ENCODE measurements around the gene PHTF1. TPM values are rescaled to one million over a fixed set of nuclear protein-coding genes. Genes with fewer than 3 reads are reported as not detected.

The PHTF1 gene
- total and polyA plus RNA-seq, 10 of the 15 experiments (the other 5 are each of a cell fraction or from before 2014, with no cell fraction given), result 7.8 to 37.6 (median 24.1) TPM

DNA sequence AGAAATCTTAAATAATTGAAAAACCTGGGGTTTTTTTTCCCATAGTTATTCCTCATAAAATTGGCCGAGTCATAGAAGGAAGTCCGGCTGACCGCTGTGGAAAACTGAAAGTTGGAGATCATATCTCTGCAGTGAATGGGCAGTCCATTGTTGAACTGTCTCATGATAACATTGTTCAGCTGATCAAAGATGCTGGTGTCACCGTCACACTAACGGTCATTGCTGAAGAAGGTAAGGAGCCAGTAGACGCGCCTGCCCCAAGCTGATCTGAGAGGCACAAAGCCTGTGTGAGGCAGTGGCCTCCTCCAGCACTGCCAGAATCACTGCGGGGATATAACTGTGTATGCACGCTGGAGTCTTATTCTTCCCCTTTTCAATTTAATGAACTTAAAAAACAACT is 100.3 kb downstream of the PHTF1 start (continued):
- TF ChIP-seq USF1 (IDR thresholded peaks at IDR 0.05; ENCODE audit: borderline replicate concordance, extremely low read length, insufficient read depth, low read depth, low read length), result no peak

DNA sequence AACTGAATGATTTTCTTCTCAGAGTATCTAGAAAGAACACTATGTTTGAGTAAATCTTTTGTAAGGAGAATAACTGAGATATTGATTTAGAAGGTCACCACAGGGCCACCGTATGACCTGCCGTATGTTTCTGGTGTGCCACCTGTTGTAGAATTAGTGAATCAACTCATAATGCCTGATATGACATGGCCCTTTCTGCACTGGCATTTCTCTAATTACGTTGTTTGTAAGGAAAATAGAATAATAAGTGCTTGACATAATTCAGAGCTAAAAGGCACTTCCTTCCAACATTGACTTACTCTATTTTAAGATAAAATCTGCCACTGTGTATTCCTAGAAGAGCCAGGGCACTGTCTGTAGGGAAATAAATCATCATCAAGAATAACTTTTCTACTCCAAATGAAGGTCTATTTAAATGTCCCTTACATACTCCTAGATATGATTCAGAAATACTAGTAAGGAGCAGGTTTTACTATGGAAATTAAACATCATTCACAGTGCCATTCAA is 101.7 kb downstream of the PHTF1 start:
- POLR2A ChIA-PET, result interaction anchor here (0.5 kb wide), 1 partner anchor 268 kb away, joined by 3 read pairs; no protein-coding TSS in a partner anchor
- ATAC-seq, result no peak

More for the DNA sequence above, 101.7 kb downstream of the PHTF1 start:
- 78% methylated on average over 3 of the region's 3 CpGs for WGBS (ENCODE audit: insufficient coverage, insufficient replicate concordance, low lambda C conversion rate, missing lambda C conversion rate)
- Histone ChIP-seq H3K9me3 (replicated peaks; ENCODE audit: control insufficient read depth, insufficient read depth, low read length) (no peaks in the 10 kb centered on the region), H3K27ac (ENCODE audit: control insufficient read depth, insufficient read depth) (no peak overlapping the region), H3K27me3 (replicated peaks in 1 of 2; ENCODE audit: control insufficient read depth in 2 of 2, insufficient read depth in 2 of 2, low read length in 1 of 2) (no peaks in the 10 kb centered on the region), H3K4me2 (ENCODE audit: control insufficient read depth, insufficient read depth) (no peak overlapping the region), H3K79me2 (ENCODE audit: control insufficient read depth, insufficient read depth, low read length) (no peaks in the 10 kb centered on the region), H3K4me1 (ENCODE audit: control insufficient read depth, insufficient read depth, low read length) (no peaks in the 10 kb centered on the region), H4K20me1 (ENCODE audit: control insufficient read depth, insufficient read depth) (no peaks in the 10 kb centered on the region), H3K4me3 (no peak overlapping the region), H3K9ac (ENCODE audit: control insufficient read depth, insufficient read depth, low read length) (no peak overlapping the region), H3K36me3 (ENCODE audit: control insufficient read depth in 2 of 2, insufficient read depth in 2 of 2, low read length in 1 of 2) (no peaks in the 10 kb centered on the region), H2AFZ (ENCODE audit: control insufficient read depth, low read depth, low read length) (no peak overlapping the region)
- no TSS peak for BruUV-seq (replicated peaks)
- intact Hi-C loops (cut with micrococcal nuclease; ENCODE audit: unreplicated experiment), result no loop called here
- SMC1A ChIA-PET (ENCODE audit: uncharacterized antibody, unreplicated experiment), result interaction anchor here (2.1 kb wide), 1 partner anchor 9 kb away, joined by 4 read pairs; no protein-coding TSS in a partner anchor
- DNase-seq (ENCODE audit: low read depth, low spot score), result no peak
- CTCF ChIA-PET, result interaction anchor here (0.6 kb wide), 1 partner anchor 812 kb away, joined by 3 read pairs; no protein-coding TSS in a partner anchor
- TF ChIP-seq RB1 (IDR thresholded peaks at IDR 0.05; ENCODE audit: borderline replicate concordance) (no peak), ZNF217 (IDR thresholded peaks at IDR 0.05) (no peak), WRNIP1 (IDR thresholded peaks at IDR 0.05; ENCODE audit: borderline replicate concordance, low read depth, low read length) (no peak), EZH2 (IDR thresholded peaks at IDR 0.05; ENCODE audit: borderline replicate concordance, control insufficient read depth, low read depth, low read length) (no peak), EED (IDR thresholded peaks at IDR 0.05; ENCODE audit: low read depth) (no peak), BRCA1 (IDR thresholded peaks at IDR 0.05; ENCODE audit: low read depth, low read length) (no peak), IKZF1 (conservative IDR thresholded peaks at IDR 0.05) (no peak), REST (IDR thresholded peaks at IDR 0.05; ENCODE audit: low read depth, low read length) (no peak), SIX5 (IDR thresholded peaks at IDR 0.05; ENCODE audit: low read depth, low read length, severe bottlenecking) (no peak), POLR2AphosphoS5 (IDR thresholded peaks at IDR 0.05; ENCODE audit: low read length) (no peak)
- no peak for FAIRE-seq
- in situ Hi-C loops (cut with MboI), result no loop called here
- RAD21 ChIA-PET (ENCODE audit: unreplicated experiment), result no interaction called here
